MCF 10A (cell line): ENCODE data around the gene MOSPD3. TPM values are rescaled to one million over a fixed set of nuclear protein-coding genes. Genes with fewer than 3 reads are reported as not detected.

ENCODE experiments used
- BruUV-seq: library from RNA; stranded (reverse); fragments of 400-500 nt; replicated peaks from 2 replicates; lab custom pipeline; 2021; lab: Mats Ljungman, UMichigan
- CTCF ChIA-PET: fragments of 300-600 bp; sonication (Branson Sonifier 250); formaldehyde crosslinking; extraction: SDS; loops from one replicate; lab custom pipeline; 2021; ENCODE audit warnings: antibody characterized with exemption, inconsistent platforms; lab: Yijun Ruan, JAX
- POLR2A ChIA-PET: fragments of 300-600, 350-650 bp; sonication (Branson Sonifier 250); formaldehyde crosslinking; extraction: SDS; loops from one replicate; lab custom pipeline; 2020; ENCODE audit warnings: antibody characterized with exemption, inconsistent platforms; lab: Yijun Ruan, JAX
- DNase-seq: peaks from one replicate; pipeline ENCODE4 v3.0.0-alpha.2; 2018; ENCODE audit not compliant: unreplicated experiment
- H3K27ac Mint-ChIP-seq: one replicate; pipeline ENCODE4 v1.8.0; 2022; ENCODE audit warnings: mild to moderate bottlenecking, low read depth, mixed read lengths; ENCODE audit not compliant: unreplicated experiment
- H3K27me3 Mint-ChIP-seq: one replicate; pipeline ENCODE4 v1.8.0; 2022; ENCODE audit warnings: mixed read lengths; ENCODE audit not compliant: insufficient read depth, unreplicated experiment
- H3K36me3 Mint-ChIP-seq: one replicate; pipeline ENCODE4 v1.8.0; 2022; ENCODE audit warnings: mild to moderate bottlenecking, moderate library complexity, mixed read lengths; ENCODE audit not compliant: insufficient read depth, unreplicated experiment
- H3K4me1 Mint-ChIP-seq: one replicate; pipeline ENCODE4 v1.8.0; 2022; ENCODE audit warnings: mixed read lengths; ENCODE audit not compliant: insufficient read depth, unreplicated experiment
- H3K4me3 Mint-ChIP-seq: one replicate; pipeline ENCODE4 v1.8.0; 2022; ENCODE audit warnings: mild to moderate bottlenecking, moderate library complexity, mixed read lengths; ENCODE audit not compliant: unreplicated experiment
- H3K9me3 Mint-ChIP-seq: one replicate; pipeline ENCODE4 v1.8.0; 2022; ENCODE audit warnings: mixed read lengths; ENCODE audit not compliant: unreplicated experiment
- intact Hi-C: fragments of 100-400 bp; cut with micrococcal nuclease; formaldehyde crosslinking; loops from 2 replicates; pipeline ENCODE4 v1.14.1; 2022
- total RNA-seq: library from RNA; stranded (reverse); gene quantifications from 2 replicates; pipeline ENCODE4 v1.2.3, GENCODE V29; 2022
- TF ChIP-seq, protein P1 (sequence below): fragments of 200-600 bp; IDR thresholded peaks from one replicate; pipeline ENCODE4 v1.8.0; 2022; ENCODE audit warnings: antibody characterized with exemption, mild to moderate bottlenecking; ENCODE audit not compliant: unreplicated experiment

The MOSPD3 gene
- total RNA-seq, 1 experiment from 2014 or later, result 7.4 TPM

- H3K36me3 Mint-ChIP-seq, result peaks cover 20% of the 10 kb centered on the region
- intact Hi-C loops, result no loop called here
- H3K4me3 Mint-ChIP-seq, result no peak overlapping the region
- no TSS peak for BruUV-seq
- DNase-seq, result no peak
- TF ChIP-seq, protein P1, sequence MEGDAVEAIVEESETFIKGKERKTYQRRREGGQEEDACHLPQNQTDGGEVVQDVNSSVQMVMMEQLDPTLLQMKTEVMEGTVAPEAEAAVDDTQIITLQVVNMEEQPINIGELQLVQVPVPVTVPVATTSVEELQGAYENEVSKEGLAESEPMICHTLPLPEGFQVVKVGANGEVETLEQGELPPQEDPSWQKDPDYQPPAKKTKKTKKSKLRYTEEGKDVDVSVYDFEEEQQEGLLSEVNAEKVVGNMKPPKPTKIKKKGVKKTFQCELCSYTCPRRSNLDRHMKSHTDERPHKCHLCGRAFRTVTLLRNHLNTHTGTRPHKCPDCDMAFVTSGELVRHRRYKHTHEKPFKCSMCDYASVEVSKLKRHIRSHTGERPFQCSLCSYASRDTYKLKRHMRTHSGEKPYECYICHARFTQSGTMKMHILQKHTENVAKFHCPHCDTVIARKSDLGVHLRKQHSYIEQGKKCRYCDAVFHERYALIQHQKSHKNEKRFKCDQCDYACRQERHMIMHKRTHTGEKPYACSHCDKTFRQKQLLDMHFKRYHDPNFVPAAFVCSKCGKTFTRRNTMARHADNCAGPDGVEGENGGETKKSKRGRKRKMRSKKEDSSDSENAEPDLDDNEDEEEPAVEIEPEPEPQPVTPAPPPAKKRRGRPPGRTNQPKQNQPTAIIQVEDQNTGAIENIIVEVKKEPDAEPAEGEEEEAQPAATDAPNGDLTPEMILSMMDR, result no peak
- POLR2A ChIA-PET, result interaction anchor here (1.4 kb wide), 1 partner anchor 9 kb away, joined by 5 read pairs; no protein-coding TSS in a partner anchor
- CTCF ChIA-PET, result interaction anchor here (0.6 kb wide), 1 partner anchor 115 kb away, joined by 5 read pairs; no protein-coding TSS in a partner anchor
- H3K27me3 Mint-ChIP-seq, result no peaks in the 10 kb centered on the region
- H3K4me1 Mint-ChIP-seq, result no peaks in the 10 kb centered on the region
- no peaks in the 10 kb centered on the region for H3K9me3 Mint-ChIP-seq
- H3K27ac Mint-ChIP-seq, result no peak overlapping the region
Measured at GRCh38 chr7:100575746-100576383, 36.5 kb upstream of the MOSPD3 start.

GRCh38 chr7:100576384-100576993 is 35.9 kb upstream of the MOSPD3 start:
- no peaks in the 10 kb centered on the region for H3K9me3 Mint-ChIP-seq
- CTCF ChIA-PET, result interaction anchor here (0.6 to 1.5 kb wide), 2 partner anchors 12 to 116 kb away, joined by 5 to 7 read pairs; no protein-coding TSS in a partner anchor
- DNase-seq, result no peak
- no peaks in the 10 kb centered on the region for H3K4me1 Mint-ChIP-seq
- BruUV-seq, result no TSS peak
- POLR2A ChIA-PET, result interaction anchor here (1.2 to 1.4 kb wide), 2 partner anchors 9 to 10 kb away, joined by 3 to 5 read pairs; partner anchors contain the start of gene FBXO24
- intact Hi-C loops, result no loop called here
- no peak overlapping the region for H3K4me3 Mint-ChIP-seq
- H3K36me3 Mint-ChIP-seq, result peaks cover 24% of the 10 kb centered on the region
- H3K27me3 Mint-ChIP-seq, result no peaks in the 10 kb centered on the region
- TF ChIP-seq, protein P1, result no peak
- no peak overlapping the region for H3K27ac Mint-ChIP-seq

- Mint-ChIP-seq H3K36me3 (peaks cover 30% of the 10 kb centered on the region), H3K9me3 (no peaks in the 10 kb centered on the region), H3K4me1 (no peaks in the 10 kb centered on the region), H3K27me3 (no peaks in the 10 kb centered on the region), H3K27ac (no peak overlapping the region), H3K4me3 (no peak overlapping the region)
- TF ChIP-seq, protein P1, result no peak
- BruUV-seq, result no TSS peak
- no peak for DNase-seq
- POLR2A ChIA-PET, result interaction anchor here (1.2 kb wide), 1 partner anchor 9 kb away, joined by 3 read pairs; the partner anchor contains the start of gene FBXO24
- intact Hi-C loops, result no loop called here
- CTCF ChIA-PET, result interaction anchor here (1.2 to 1.5 kb wide), 2 partner anchors 13 to 16 kb away, joined by 4 to 7 read pairs; no protein-coding TSS in a partner anchor
Measured at GRCh38 chr7:100577103-100577502, 35.2 kb upstream of the MOSPD3 start.

GRCh38 chr7:100577507-100577906 is 34.8 kb upstream of the MOSPD3 start:
- BruUV-seq, result no TSS peak
- Mint-ChIP-seq H3K9me3 (no peaks in the 10 kb centered on the region), H3K36me3 (peaks cover 30% of the 10 kb centered on the region), H3K4me1 (no peaks in the 10 kb centered on the region), H3K27me3 (no peaks in the 10 kb centered on the region), H3K4me3 (no peak overlapping the region), H3K27ac (no peak overlapping the region)
- CTCF ChIA-PET, result interaction anchor here (1.2 to 1.5 kb wide), 2 partner anchors 13 to 17 kb away, joined by 4 to 7 read pairs; no protein-coding TSS in a partner anchor
- DNase-seq, result no peak
- POLR2A ChIA-PET, result interaction anchor here (1.2 kb wide), 1 partner anchor 9 kb away, joined by 3 read pairs; the partner anchor contains the start of gene FBXO24
- TF ChIP-seq, protein P1, result no peak
- intact Hi-C loops, result no loop called here
